Hindlimb muscle (tissue), 1 donor: ENCODE data around the gene BMPR1B. TPM values are rescaled to one million over a fixed set of nuclear protein-coding genes. Genes with fewer than 3 reads are reported as not detected.

ENCODE experiments used
- DNase-seq: peaks from one replicate; pipeline ENCODE4 v3.0.0-alpha.2; 2013
- polyA plus RNA-seq: library from polyadenylated mRNA; unstranded; fragments of 120-200 nt; gene quantifications from one replicate; pipeline ENCODE4 v1.2.1, GENCODE V29; 2013; ENCODE audit not compliant: insufficient read length

BMPR1B gene
- polyA plus RNA-seq, 1 donor, result 13.2 TPM

- DNase-seq, result no peak
These were observed 159.4 kb downstream of the BMPR1B start for GRCh38 chr4:94917146-94917545.

GRCh38 chr4:94918543-94918942, 160.8 kb downstream of the BMPR1B start:
- no peak for DNase-seq

- no peak for DNase-seq
These were observed 162.6 kb downstream of the BMPR1B start for GRCh38 chr4:94920369-94920768.

GRCh38 chr4:94924566-94924965, 166.8 kb downstream of the BMPR1B start:
- DNase-seq, result no peak

GRCh38 chr4:94925764-94926347, 168.1 kb downstream of the BMPR1B start:
- no peak for DNase-seq

- no peak for DNase-seq
These were observed 169.2 kb downstream of the BMPR1B start for GRCh38 chr4:94926936-94927335.

- no peak for DNase-seq
These were observed 169.9 kb downstream of the BMPR1B start for GRCh38 chr4:94927696-94928095.

GRCh38 chr4:94929696-94930095, 171.9 kb downstream of the BMPR1B start:
- DNase-seq, result no peak

- peak; percentile 48 for DNase-seq
These were observed 173.9 kb downstream of the BMPR1B start for GRCh38 chr4:94931626-94932025.

- peak; percentile 32 for DNase-seq
These were observed 174.6 kb downstream of the BMPR1B start for GRCh38 chr4:94932366-94932765.

- DNase-seq, result no peak
These were observed 176.0 kb downstream of the BMPR1B start for GRCh38 chr4:94933799-94934198.

- no peak for DNase-seq
These were observed 176.4 kb downstream of the BMPR1B start for GRCh38 chr4:94934201-94934600.

- DNase-seq, result no peak
These were observed 177.1 kb downstream of the BMPR1B start for GRCh38 chr4:94934864-94935263.

GRCh38 chr4:94936854-94937253, 179.1 kb downstream of the BMPR1B start:
- no peak for DNase-seq

GRCh38 chr4:94939791-94940519, 182.2 kb downstream of the BMPR1B start:
- no peak for DNase-seq

GRCh38 chr4:94940520-94940908, 182.8 kb downstream of the BMPR1B start:
- no peak for DNase-seq

GRCh38 chr4:94941706-94942105, 184.0 kb downstream of the BMPR1B start:
- no peak for DNase-seq

GRCh38 chr4:94944726-94945125, 187.0 kb downstream of the BMPR1B start:
- DNase-seq, result no peak

- no peak for DNase-seq
These were observed 189.9 kb downstream of the BMPR1B start for GRCh38 chr4:94947681-94948108.

- no peak for DNase-seq
These were observed 196.5 kb downstream of the BMPR1B start for GRCh38 chr4:94954251-94954650.

- DNase-seq, result no peak
These were observed 199.3 kb downstream of the BMPR1B start for GRCh38 chr4:94957030-94957429.

GRCh38 chr4:94959307-94959706, 201.6 kb downstream of the BMPR1B start:
- DNase-seq, result no peak

GRCh38 chr4:94960708-94961107, 203.0 kb downstream of the BMPR1B start:
- DNase-seq, result no peak

GRCh38 chr4:94961420-94961819, 203.7 kb downstream of the BMPR1B start:
- no peak for DNase-seq

GRCh38 chr4:94962484-94962883, 204.7 kb downstream of the BMPR1B start:
- DNase-seq, result no peak
